GM21447 (cell line): ENCODE measurements around the gene PAX2.

Experiments used
- ATAC-seq: cut with Tn5 transposase; IDR thresholded peaks from one replicate; pipeline ENCODE4 v1.9.1; 2021; ENCODE audit not compliant: unreplicated experiment

The PAX2 gene

GRCh38 chr10:100835810-100836209, 90.4 kb downstream of the PAX2 start:
- no peak for ATAC-seq

GRCh38 chr10:100836891-100837290, 91.5 kb downstream of the PAX2 start:
- ATAC-seq = no peak

- no peak for ATAC-seq
These were observed 91.9 kb downstream of the PAX2 start for GRCh38 chr10:100837300-100837699.

- ATAC-seq = no peak
These were observed 93.6 kb downstream of the PAX2 start for GRCh38 chr10:100838986-100839385.

- no peak for ATAC-seq
These were observed 96.1 kb downstream of the PAX2 start for GRCh38 chr10:100841528-100841927.

- no peak for ATAC-seq
These were observed 102.1 kb downstream of the PAX2 start for GRCh38 chr10:100847440-100847839.

- no peak for ATAC-seq
These were observed 103.4 kb downstream of the PAX2 start for GRCh38 chr10:100848770-100849169.

GRCh38 chr10:100858261-100858660, 112.9 kb downstream of the PAX2 start:
- no peak for ATAC-seq

- no peak for ATAC-seq
These were observed 113.5 kb downstream of the PAX2 start for GRCh38 chr10:100858747-100859483.

GRCh38 chr10:100859484-100859763, 114.0 kb downstream of the PAX2 start:
- ATAC-seq = no peak

- no peak for ATAC-seq
These were observed 118.1 kb downstream of the PAX2 start for GRCh38 chr10:100863433-100863832.

GRCh38 chr10:100864036-100864885, 118.9 kb downstream of the PAX2 start:
- no peak for ATAC-seq

GRCh38 chr10:100864978-100865377, 119.6 kb downstream of the PAX2 start:
- ATAC-seq = no peak

- no peak for ATAC-seq
These were observed 120.6 kb downstream of the PAX2 start for GRCh38 chr10:100866010-100866409.

- no peak for ATAC-seq
These were observed 121.3 kb downstream of the PAX2 start for GRCh38 chr10:100866575-100867098.

- ATAC-seq = no peak
These were observed 122.0 kb downstream of the PAX2 start for GRCh38 chr10:100867261-100867963.

- no peak for ATAC-seq
These were observed 123.0 kb downstream of the PAX2 start for GRCh38 chr10:100868382-100868781.

GRCh38 chr10:100869399-100869798, 124.0 kb downstream of the PAX2 start:
- ATAC-seq = no peak

- no peak for ATAC-seq
These were observed 126.8 kb downstream of the PAX2 start for GRCh38 chr10:100872034-100872791.

- no peak for ATAC-seq
These were observed 127.9 kb downstream of the PAX2 start for GRCh38 chr10:100873146-100873826.
